HG03045 (cell line): ENCODE results near the gene CCDC187.

Experiments
- ATAC-seq: cut with Tn5 transposase; IDR thresholded peaks from one replicate; pipeline ENCODE4 v1.9.1; 2021; ENCODE audit warnings: mild to moderate bottlenecking, moderate library complexity; ENCODE audit not compliant: unreplicated experiment

The CCDC187 gene

DNA sequence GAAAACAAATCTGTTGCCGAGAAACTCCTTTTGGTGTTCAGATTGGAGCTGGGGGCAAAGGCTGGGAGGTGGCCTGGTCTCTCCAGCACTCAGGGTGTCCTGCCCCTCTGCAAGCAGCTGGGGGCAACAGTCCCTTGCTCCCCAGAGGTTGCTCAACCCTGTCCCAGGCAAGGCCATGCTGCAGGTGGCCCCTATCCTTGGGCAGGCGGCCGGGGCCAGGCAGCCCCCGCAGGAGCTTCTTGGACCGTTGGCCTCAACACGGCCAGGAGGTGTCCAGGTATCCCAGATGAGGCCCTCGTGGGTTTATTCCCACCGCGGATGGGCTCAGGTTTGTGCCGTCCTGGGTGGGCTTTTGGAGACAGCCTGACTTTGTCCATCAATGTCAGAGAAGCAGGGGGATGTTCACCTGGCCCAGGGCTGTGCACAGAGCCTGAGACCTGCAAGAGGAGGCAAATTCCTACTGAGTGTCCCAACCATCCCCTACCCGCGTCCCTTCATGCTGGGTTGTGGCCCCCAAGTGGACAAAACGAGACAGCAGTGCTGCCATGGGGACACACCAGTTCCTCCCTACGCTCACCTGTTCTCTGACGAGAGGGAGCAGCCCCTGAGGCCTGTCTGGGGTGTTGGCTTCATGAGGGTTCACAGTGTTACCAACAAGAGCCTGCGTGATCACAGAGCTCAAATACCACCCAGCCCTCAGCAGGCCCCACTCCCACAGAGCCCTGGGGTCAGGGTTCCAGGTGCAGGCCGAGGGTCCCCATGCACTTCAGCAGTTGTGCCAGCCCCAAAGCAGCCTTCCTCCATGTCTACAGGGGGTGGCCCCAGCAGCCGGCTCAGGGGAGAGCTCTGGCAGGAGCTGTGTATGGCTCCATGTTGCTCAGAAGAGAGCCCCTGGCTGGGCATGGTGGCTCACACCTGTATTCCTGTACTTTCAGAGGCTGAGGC, 9.5 kb upstream of the CCDC187 start:
- no peak for ATAC-seq

DNA sequence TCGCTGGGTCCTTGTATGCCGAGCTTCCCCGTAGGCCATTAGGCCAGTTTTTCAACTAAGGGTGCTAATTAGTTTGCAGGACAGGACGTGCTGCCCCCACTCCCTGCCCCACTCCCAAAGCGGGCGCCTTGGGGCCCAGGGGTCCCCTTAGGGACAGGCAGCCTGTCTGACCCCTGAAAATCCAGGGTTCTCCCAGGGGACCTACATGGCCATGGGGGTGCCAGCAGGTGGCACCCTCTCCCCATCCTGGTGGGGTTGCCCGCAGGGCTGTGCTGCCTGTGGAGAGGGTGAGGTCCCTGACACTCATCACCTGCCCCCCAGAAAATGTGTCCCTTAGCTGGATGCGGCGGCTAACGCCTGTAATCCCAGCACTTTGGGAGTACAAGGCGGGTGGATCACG, 8.5 kb upstream of the CCDC187 start:
- no peak for ATAC-seq

DNA sequence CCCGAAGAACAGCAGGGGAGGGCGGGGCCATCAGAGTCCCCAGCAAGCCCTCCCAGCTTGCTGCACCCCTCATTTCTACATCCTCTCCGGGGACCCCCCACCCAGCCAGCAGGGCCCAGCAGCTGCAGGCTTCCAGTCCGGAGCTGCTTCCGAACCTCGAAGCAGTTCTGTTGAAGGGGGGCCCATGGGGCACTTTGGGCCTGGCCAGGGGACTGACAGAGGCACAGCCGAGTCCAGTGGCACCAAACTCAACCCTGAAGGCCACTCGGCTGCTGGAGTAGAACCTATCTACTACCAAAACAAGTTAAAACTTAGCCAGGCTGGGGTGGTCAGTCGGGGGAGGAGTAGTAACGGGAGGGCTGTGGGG, 8.1 kb upstream of the CCDC187 start:
- ATAC-seq, result no peak

DNA sequence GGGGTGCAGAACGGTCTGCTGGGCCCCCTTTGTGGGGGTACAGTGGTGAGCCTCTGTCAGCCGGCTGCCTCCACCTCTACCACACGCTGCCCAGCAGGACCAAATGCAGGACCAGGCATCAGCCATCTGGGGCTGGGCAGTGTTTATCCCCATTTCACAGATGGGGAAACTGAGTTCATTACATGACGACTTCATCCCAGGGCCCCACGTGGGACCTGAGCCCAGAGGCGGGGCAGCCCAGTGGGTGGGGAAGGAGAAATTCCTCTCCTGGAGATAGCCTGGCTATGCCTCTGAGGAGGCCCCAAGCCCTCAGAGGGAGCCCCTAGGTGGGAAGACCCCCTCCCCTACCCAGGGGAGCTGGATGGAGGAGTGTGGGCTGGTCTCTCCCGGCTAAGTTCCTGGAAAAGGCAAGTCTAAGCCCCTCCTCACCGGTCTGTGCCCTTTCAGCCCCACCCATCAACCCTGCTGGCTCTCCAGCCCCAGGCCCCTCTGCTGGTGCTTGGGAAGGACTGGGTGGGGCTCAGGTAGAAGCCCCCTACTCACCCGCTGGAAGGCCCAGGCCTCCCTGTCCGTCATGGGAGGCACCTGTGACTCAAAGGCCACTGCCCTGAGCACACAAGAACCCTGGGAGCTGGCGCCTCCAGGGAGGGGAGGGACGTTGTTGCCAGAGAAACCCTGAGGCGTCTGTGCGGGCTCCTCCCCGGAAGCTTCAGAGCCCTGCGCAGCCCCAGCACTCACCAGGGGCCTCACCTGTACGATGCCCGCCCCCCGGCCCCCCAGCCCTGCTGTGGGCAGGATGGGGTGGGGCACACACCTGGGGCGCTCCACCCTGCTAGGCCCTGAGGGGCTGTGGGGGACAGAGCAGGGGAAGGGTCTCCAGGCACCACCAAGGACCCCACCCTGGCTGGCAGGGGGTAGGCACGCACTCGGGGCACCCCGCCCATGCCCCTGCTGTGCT, 7.4 kb upstream of the CCDC187 start:
- no peak for ATAC-seq

DNA sequence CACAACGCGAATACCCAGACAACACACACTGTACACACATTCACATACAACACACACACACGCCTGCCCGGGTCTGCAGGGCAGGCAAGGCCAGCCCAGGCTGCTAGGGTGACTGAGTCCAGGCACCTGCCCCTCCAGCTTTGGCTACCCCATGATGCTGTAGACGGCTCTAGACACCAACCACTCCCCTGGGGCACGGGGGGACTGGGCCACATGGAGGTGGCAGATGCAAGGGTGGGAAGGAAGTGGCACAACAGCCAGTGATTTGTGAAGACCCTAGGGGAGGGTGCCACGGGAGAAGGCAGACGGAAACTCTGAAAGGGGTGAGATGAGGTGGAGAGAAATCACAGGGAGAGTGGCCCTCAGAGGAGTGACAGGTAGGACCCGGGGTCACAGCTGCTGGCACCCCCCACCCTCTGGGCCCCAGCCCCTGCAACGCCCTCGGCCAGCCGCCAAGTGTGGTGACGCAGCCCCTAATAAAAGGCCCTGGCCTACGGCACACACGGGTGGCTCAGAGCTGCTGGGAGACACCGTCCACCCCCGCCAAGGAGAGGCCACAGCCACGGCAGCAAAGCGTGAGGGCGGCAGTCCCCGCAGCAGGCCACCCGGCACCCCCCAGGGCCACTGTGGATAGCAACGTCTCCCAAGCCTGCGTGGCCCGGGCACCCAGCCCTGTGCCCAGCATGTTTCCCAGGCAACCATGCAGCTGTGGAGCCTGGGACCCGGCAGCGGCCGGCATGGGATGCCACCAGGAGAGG, 6.6 kb upstream of the CCDC187 start:
- ATAC-seq, result no peak

DNA sequence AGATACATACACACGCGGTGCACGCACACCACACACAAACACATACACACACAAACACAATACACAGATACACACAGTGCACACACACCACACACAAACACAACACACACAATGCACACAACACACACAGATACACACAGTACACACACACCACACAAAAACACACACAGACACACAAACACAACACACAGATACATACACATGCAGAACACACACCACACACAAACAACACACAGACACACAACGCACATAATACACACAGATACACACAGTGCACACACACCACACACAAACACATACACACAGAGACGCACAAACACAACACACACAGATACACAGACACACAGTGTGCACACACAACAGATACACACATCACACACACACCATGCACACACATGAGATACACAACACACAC, 5.9 kb upstream of the CCDC187 start:
- no peak for ATAC-seq

DNA sequence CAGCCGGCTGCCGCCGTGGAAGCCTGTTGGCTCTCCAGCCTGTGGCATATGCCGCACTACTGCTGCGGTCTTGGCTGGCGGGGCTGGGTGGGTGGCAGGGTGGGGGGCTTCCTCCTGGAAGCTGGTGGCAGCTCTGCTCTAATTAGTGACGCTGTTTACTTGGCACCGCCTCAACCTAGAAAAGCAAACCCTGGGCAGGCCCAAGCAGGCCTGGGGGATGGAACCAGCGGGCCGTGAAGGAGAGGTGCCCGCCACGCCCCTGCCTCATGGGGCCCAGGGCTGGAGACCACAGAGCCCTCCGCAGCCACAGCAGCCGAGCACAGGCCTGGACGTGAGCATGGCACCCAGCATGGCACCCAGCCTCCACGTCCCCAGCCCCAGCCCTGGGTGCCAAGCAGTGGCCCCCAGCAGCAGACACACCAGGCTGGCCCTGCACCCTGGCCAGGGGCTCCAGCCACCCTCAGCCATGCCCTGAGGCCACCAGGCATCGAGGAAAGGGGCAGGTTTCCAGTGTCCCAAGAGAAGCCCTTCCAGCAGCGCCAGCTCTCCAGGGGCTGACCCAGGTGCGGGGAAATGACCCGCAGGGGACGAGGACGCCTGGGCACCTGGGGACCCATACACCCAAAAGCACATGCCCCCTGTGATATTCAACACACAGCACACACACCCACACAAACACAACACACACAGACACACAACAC, 5.4 kb upstream of the CCDC187 start:
- no peak for ATAC-seq

DNA sequence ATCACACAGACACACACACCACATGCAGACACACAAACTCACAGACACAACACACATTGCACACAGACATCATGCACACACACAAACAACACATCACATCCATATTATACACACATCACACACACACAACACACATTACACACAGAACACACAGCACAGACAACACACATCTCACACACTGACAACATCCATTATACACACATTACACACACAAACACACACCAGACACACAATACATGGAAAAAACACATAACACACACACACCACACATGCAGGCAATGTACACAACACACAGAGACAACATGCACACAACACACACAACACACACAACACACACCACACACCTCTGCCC, 4.8 kb upstream of the CCDC187 start:
- no peak for ATAC-seq

DNA sequence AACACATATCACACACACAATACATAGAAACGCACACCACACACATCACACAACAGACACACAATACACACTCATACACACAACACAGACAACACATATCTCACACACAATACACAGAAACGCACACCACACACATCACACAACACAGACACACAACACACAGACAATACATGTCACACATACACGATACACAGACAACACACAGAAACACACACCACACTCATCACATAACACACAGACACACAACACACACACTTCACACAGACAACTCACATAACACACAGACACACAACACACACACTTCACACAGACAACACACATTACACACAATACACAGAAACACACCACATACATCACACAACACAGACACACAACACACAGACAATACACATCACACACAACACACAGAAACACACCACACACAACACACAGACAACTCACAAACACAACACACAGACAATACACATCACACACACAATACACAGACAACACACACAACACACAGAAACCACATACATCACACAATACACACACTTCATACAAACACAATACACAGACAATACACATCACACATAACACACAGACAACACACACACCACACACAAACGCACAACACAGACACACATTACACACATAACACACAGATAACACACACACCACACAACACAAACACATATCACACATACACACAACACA, 4.3 kb upstream of the CCDC187 start:
- ATAC-seq, result no peak

DNA sequence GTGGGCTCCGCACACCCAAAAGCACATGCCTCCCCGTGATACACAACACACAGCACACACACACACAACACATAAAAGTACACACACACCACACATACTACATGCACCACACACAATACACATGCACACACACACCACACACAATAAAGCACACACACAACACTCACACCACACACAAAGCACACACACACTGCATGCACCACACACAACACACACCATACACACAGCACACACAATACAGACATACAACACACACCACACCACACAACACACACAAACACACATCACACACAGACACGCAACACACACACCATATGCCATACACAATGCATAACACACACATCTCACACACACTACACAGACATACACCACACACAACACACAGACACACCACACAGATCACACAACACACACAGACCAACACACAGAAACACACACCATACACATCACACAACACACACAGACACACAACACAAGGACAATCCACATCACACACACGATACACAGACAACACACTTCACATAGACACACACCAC, 3.4 kb upstream of the CCDC187 start:
- ATAC-seq, result no peak

DNA sequence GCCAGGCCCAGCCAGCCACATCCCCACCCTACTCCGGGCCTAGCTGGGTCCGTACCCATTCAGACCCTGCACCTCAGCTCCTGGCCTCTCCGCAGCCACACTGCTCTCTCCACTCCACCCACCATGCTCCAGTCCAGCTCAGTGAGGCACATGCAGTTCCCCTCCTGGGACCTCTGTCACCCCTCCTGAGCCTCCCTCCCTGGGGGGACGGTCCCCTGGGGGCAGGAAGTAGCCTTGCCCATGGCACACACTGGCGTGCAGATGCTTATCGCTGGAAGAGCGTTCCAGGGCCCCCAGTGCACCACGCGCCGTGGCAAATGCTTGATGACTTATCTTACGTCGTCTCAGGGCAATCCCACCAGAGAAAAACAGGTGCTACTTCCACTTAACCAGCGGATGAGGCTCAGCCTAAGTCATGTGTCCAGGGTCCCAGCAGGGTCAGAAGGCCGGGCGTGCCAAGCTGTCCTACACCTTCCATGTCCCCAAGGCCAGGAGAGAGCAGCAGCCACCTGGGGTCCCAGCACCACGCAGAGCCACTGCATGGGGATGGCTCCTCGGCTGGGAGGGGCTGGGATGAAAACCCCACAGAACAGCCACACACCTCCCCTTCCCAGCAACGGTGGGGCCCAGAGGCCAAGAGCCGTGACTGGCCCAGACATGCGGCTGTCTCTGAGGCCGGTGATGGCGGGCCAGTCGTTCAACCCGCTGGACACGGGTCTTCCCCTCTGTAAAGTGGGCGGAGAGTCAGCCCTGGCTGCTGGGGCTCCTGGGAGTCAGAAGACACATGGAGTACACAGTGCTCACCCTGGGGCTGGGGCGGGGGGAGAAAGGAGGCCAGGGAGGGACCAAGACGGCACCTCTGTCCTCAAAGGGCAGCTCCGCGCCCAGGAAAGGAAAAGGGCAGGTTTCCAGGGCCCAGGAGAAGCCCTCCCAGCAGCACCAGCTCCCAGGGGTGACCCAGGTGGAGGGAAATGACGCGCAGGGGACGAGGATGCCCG, 2.6 kb upstream of the CCDC187 start:
- ATAC-seq, result no peak

DNA sequence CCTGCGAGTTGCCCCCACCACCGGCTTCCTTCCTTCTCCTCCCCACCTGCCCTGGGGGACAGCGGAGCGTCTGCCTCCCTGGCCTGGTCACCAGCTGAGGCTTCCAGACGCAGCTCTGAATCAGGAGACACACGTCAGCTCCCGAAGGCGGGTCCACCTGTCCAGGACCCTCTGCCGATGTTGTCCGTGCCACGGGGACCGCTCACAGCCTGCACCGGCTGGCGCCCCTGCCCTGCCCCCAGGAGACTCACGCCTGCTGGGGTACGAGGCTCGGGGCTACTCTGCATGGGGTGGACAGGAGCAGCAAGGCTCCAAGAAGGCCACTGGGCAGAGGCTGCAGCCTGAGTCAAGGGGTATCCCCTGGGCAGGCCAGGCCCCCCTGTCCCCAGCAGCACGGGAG, 1.9 kb upstream of the CCDC187 start:
- no peak for ATAC-seq

DNA sequence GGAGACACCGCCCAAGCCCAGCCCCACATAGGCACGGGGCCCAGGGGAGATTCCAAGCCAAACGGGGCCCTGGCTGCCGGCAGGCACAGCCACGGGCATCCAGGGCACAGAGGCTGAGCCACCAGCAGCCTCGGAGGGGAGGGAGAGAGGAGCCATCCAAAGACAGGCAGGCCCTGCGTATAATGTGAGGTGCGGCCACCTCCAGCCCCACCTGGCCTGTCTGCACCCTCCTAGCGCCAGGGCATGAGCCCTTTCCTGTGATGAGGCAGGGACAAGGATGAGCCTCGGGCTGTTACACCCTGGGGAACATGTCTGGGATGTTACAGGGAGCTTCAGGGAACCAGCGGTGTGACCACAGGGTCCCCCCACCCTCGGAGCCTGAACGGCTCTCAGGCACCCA, 1.1 kb upstream of the CCDC187 start:
- ATAC-seq, result no peak

DNA sequence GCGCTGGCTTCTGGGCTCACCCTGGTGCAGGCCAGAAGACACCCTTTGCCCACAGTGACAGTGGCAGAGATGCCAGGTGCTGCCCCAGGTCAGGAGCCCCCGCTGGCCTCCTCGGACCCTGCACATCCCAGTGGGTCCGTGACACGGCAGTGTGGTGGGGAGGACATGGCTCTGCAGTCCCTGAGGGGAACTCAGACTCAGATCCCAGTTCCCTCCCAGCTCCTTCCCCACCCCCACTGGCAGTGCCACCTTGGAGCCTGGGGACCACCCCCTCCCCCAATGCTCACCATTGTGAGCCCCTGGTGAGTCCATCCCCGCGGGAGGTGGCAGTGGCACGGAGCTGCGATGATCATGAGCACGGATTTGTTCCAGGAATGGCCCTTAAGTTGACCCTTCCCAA, 562 bp upstream of the CCDC187 start:
- ATAC-seq, result no peak

DNA sequence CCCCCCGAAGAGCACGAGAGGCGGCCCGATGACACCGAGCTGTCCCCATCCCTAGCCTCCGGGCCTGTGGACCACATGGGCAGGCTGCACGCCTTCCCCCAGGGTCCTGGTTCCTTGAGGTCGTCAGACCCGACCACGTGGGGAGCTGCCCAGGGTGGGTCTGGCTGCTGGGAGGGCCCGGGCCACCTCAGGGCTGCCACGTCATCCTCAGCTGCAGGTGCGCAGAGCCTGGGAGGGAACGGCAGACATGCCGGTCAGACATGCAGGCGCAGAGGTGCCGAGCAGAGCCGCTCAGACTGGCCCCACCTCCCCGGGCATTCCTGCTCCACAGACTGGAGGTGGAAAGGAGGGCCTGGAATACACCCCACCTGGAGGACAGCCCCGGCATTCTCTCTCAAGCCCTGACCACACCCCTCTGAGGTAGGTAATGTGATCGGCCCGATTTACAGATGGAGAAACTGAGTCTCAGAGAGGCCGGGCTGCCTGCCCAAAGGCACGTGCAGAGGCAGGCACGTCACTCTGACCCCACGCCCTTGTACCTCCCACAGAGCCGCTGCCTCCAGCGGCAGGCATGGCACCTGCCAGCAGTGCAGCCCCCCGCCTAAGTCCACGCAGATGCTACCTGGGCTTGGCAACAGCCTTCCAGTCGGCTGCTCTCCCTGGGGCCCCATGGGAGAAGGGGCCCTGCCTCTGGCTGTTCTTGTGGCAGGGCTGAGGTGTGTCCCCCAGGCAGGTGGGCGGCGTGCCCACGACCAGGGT, 649 bp downstream of the CCDC187 start:
- no peak for ATAC-seq

DNA sequence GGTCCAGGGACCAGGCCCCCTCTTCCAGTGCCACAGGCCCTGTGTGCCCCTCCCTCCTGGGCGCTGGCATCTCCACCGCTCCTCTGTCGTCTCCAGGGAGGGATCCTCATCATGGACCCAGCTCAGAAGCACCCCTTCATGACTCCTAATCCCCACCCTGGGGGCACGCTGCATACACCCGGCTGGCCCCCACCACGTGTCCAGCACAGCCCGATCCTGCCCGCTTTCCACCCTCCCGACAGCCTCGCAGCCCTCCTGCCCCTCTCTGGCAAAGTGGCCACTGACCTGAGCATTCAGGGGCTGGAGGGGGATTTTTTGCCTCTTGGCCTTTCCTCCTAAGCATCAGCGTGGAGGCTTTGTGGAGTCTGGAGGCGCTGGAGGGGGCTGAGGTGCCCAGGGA, 1.4 kb downstream of the CCDC187 start:
- ATAC-seq, result no peak

DNA sequence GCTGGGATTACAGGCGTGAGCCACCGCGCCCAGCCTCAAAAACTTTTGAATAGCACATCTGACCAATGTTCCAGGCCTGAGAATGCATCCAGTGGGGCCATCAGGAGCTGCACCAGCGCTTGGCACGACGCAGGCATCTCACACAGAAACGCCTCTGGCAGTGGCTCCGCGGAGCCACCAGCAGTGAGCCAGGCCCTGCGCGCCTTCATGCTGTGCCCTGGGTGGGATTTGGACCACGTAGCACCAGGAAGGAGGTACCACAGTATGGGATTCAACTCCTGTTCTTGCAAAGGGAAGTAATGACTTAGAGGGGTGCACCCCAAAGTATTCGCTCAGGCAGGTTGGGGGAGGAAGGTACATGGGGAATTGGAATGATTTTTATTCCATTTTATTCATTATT, 3.0 kb downstream of the CCDC187 start:
- ATAC-seq, result no peak

DNA sequence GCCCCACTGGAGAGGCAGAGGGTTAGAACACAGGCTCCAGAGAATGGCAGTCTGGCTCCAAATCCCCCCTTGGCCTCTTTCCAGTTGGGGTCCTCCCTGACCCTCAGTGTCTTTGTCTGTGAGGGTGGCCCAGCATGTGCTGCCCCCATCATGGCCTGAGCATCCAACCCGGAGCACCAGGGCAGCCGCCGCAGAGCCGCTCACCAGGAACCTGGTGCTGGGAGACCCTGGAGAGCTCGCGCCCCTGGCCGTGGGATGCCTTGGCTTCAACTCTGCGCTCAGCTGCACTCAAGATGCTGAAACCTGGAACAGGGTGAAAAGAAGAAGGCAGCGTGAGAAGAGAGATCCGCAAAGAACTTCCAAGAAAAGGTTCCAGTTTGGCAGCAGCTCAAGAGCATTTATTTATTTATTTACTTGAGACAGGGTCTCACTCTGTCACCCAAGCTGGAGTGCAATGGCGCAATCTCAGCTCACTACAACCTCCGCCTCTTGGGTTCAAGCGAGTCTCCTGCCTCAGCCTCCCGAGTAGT, 3.8 kb downstream of the CCDC187 start:
- no peak for ATAC-seq
